HEK293 (cell line): ENCODE measurements around the gene NFATC3.

Experiments
- CTCF ChIA-PET: fragments of 350-600 bp; formaldehyde crosslinking; extraction: SDS; loops from one replicate; lab custom pipeline; 2021; ENCODE audit warnings: antibody characterized with exemption; lab: Yijun Ruan, JAX
- POLR2A ChIA-PET: fragments of 300-600 bp; formaldehyde crosslinking; extraction: SDS; loops from one replicate; lab custom pipeline; 2020; ENCODE audit warnings: antibody characterized with exemption, inconsistent platforms; lab: Yijun Ruan, JAX
- H3K27ac ChIP-seq: fragments of 200-500 bp; sonication (Bioruptor generic); 2 replicates; pipeline ENCODE4 v1.5.1; 2014; ENCODE audit warnings: low read depth, low read length, control low read depth, inconsistent platforms; ENCODE audit errors: extremely low read depth
- H3K36me3 ChIP-seq, 2 experiments: fragments of 200-500 bp in 1 of 2; sonication (Bioruptor generic) in 1 of 2; 1 replicate in 1 of 2; 2 replicates in 1 of 2; pipeline ENCODE4 v1.5.1; 2014 to 2017; ENCODE audit warnings: inconsistent platforms in 2 of 2, low read length in 2 of 2; ENCODE audit not compliant: control insufficient read depth in 2 of 2, insufficient read depth in 1 of 2
- H3K4me1 ChIP-seq: fragments of 200-500 bp; sonication (Bioruptor generic); 2 replicates; pipeline ENCODE4 v1.5.1; 2014; ENCODE audit warnings: mild to moderate bottlenecking, low read length, inconsistent platforms; ENCODE audit not compliant: control insufficient read depth, insufficient read depth
- H3K4me3 ChIP-seq: 2 replicates; pipeline ENCODE4 v1.5.1; 2011; ENCODE audit warnings: low read depth, mild to moderate bottlenecking, control low read depth, low read length, moderate library complexity
- H3K9me3 ChIP-seq: fragments of 200-500 bp; sonication (Bioruptor generic); 2 replicates; pipeline ENCODE4 v1.5.1; 2014; ENCODE audit warnings: low read depth, low read length, inconsistent platforms; ENCODE audit not compliant: control insufficient read depth, insufficient read depth
- BCL11A ChIP-seq: fragments of 450-650 bp; formaldehyde crosslinking; IDR thresholded peaks from 2 replicates; pipeline ENCODE4 v1.5.1; 2016; ENCODE audit warnings: low read depth, missing biosample characterization, missing genetic modification characterization
- FEZF1 ChIP-seq: fragments of 450-650 bp; formaldehyde crosslinking; IDR thresholded peaks from 2 replicates; pipeline ENCODE4 v1.5.1; 2016; ENCODE audit warnings: missing biosample characterization, missing genetic modification characterization
- HOXA7 ChIP-seq: sonication (generic); formaldehyde crosslinking; IDR thresholded peaks from 2 replicates; pipeline ENCODE4 v1.8.1; 2022; ENCODE audit warnings: missing genetic modification reagents, borderline replicate concordance
- KLF7 ChIP-seq: fragments of 450-650 bp; formaldehyde crosslinking; IDR thresholded peaks from 2 replicates; pipeline ENCODE4 v1.5.1; 2016; ENCODE audit warnings: missing biosample characterization, missing genetic modification characterization, borderline replicate concordance
- KLF8 ChIP-seq: fragments of 450-650 bp; formaldehyde crosslinking; IDR thresholded peaks from 2 replicates; pipeline ENCODE4 v1.5.1; 2016; ENCODE audit warnings: missing biosample characterization, missing genetic modification characterization
- MZF1 ChIP-seq: fragments of 450-650 bp; formaldehyde crosslinking; IDR thresholded peaks from 2 replicates; pipeline ENCODE4 v1.5.1; 2017; ENCODE audit warnings: missing biosample characterization, missing genetic modification characterization, borderline replicate concordance
- OSR2 ChIP-seq: fragments of 450-650 bp; formaldehyde crosslinking; IDR thresholded peaks from 2 replicates; pipeline ENCODE4 v1.5.1; 2016; ENCODE audit warnings: missing biosample characterization, missing genetic modification characterization
- SCRT2 ChIP-seq: fragments of 450-650 bp; formaldehyde crosslinking; IDR thresholded peaks from 2 replicates; pipeline ENCODE4 v1.5.1; 2016; ENCODE audit warnings: missing biosample characterization, missing genetic modification characterization
- TRIM28 ChIP-seq: IDR thresholded peaks from 2 replicates; pipeline ENCODE4 v1.6.1; 2011; ENCODE audit warnings: low read length, control low read depth, borderline replicate concordance
- WT1 ChIP-seq: fragments of 450-650 bp; formaldehyde crosslinking; IDR thresholded peaks from 2 replicates; pipeline ENCODE4 v1.5.1; 2016; ENCODE audit warnings: missing biosample characterization, missing genetic modification characterization
- ZEB2 ChIP-seq: fragments of 450-650 bp; formaldehyde crosslinking; IDR thresholded peaks from 2 replicates; pipeline ENCODE4 v1.5.1; 2016; ENCODE audit warnings: missing biosample characterization, missing genetic modification characterization
- ZNF140 ChIP-seq: fragments of 450-650 bp; formaldehyde crosslinking; IDR thresholded peaks from 2 replicates; pipeline ENCODE4 v1.5.1; 2016; ENCODE audit warnings: missing biosample characterization, missing genetic modification characterization
- ZNF248 ChIP-seq: fragments of 450-650 bp; formaldehyde crosslinking; IDR thresholded peaks from 2 replicates; pipeline ENCODE4 v1.5.1; 2017; ENCODE audit warnings: missing biosample characterization, missing genetic modification characterization
- ZNF311 ChIP-seq: fragments of 450-650 bp; formaldehyde crosslinking; IDR thresholded peaks from 2 replicates; pipeline ENCODE4 v1.5.1; 2017; ENCODE audit warnings: missing biosample characterization, missing genetic modification characterization, borderline replicate concordance
- ZNF341 ChIP-seq: fragments of 450-650 bp; formaldehyde crosslinking; IDR thresholded peaks from 2 replicates; pipeline ENCODE4; 2016; ENCODE audit warnings: low read depth, missing biosample characterization, missing genetic modification characterization
- ZNF366 ChIP-seq: fragments of 450-650 bp; formaldehyde crosslinking; conservative IDR thresholded peaks from 2 replicates; pipeline ENCODE4 v1.5.1; 2016; ENCODE audit warnings: missing biosample characterization, missing genetic modification characterization
- ZNF394 ChIP-seq: fragments of 450-650 bp; formaldehyde crosslinking; IDR thresholded peaks from 2 replicates; pipeline ENCODE4 v1.5.1; 2016; ENCODE audit warnings: missing biosample characterization, missing genetic modification characterization, mild to moderate bottlenecking, moderate library complexity, borderline replicate concordance
- ZNF514 ChIP-seq: fragments of 450-650 bp; formaldehyde crosslinking; IDR thresholded peaks from 2 replicates; pipeline ENCODE4 v1.5.1; 2016; ENCODE audit warnings: missing biosample characterization, missing genetic modification characterization
- ZNF560 ChIP-seq: fragments of 450-650 bp; formaldehyde crosslinking; IDR thresholded peaks from 2 replicates; pipeline ENCODE4 v1.5.1; 2017; ENCODE audit warnings: missing biosample characterization, missing genetic modification characterization, borderline replicate concordance
- ZNF561 ChIP-seq: fragments of 450-650 bp; IDR thresholded peaks from 2 replicates; pipeline ENCODE4 v1.5.1; 2018; ENCODE audit warnings: missing biosample characterization, missing genetic modification characterization, borderline replicate concordance
- ZNF585B ChIP-seq: fragments of 450-650 bp; formaldehyde crosslinking; IDR thresholded peaks from 2 replicates; pipeline ENCODE4 v1.5.1; 2016; ENCODE audit warnings: missing biosample characterization, missing genetic modification characterization
- ZNF600 ChIP-seq: fragments of 450-650 bp; formaldehyde crosslinking; IDR thresholded peaks from 2 replicates; pipeline ENCODE4 v1.5.1; 2016; ENCODE audit warnings: missing biosample characterization, missing genetic modification characterization
- ZNF610 ChIP-seq: fragments of 450-650 bp; formaldehyde crosslinking; IDR thresholded peaks from 2 replicates; pipeline ENCODE4 v1.5.1; 2016; ENCODE audit warnings: missing biosample characterization, missing genetic modification characterization, borderline replicate concordance
- ZNF660 ChIP-seq: fragments of 450-650 bp; IDR thresholded peaks from 2 replicates; pipeline ENCODE4 v1.5.1; 2018; ENCODE audit warnings: missing biosample characterization, mild to moderate bottlenecking, missing genetic modification characterization
- ZNF701 ChIP-seq: fragments of 450-650 bp; formaldehyde crosslinking; IDR thresholded peaks from 2 replicates; pipeline ENCODE4 v1.5.1; 2016; ENCODE audit warnings: missing biosample characterization, missing genetic modification characterization
- ZNF777 ChIP-seq: fragments of 450-650 bp; formaldehyde crosslinking; IDR thresholded peaks from 2 replicates; pipeline ENCODE4 v1.5.1; 2017; ENCODE audit warnings: missing biosample characterization, missing genetic modification characterization, borderline replicate concordance
- ZNF843 ChIP-seq: fragments of 450-650 bp; formaldehyde crosslinking; IDR thresholded peaks from 2 replicates; pipeline ENCODE4 v1.5.1; 2016; ENCODE audit warnings: missing biosample characterization, missing genetic modification characterization
- ZXDB ChIP-seq: fragments of 450-650 bp; formaldehyde crosslinking; IDR thresholded peaks from 2 replicates; pipeline ENCODE4 v1.5.1; 2016; ENCODE audit warnings: missing biosample characterization, missing genetic modification characterization
- TF ChIP-seq, protein P1 (sequence below): fragments of 450-650 bp; formaldehyde crosslinking; IDR thresholded peaks from 2 replicates; pipeline ENCODE4 v1.5.1; 2016; ENCODE audit warnings: missing biosample characterization, missing genetic modification characterization
- TF ChIP-seq, protein P2 (sequence below): fragments of 450-650 bp; formaldehyde crosslinking; conservative IDR thresholded peaks from 2 replicates; pipeline ENCODE4 v1.5.1; 2016; ENCODE audit warnings: low read depth, missing biosample characterization, missing genetic modification characterization

The NFATC3 gene

DNA sequence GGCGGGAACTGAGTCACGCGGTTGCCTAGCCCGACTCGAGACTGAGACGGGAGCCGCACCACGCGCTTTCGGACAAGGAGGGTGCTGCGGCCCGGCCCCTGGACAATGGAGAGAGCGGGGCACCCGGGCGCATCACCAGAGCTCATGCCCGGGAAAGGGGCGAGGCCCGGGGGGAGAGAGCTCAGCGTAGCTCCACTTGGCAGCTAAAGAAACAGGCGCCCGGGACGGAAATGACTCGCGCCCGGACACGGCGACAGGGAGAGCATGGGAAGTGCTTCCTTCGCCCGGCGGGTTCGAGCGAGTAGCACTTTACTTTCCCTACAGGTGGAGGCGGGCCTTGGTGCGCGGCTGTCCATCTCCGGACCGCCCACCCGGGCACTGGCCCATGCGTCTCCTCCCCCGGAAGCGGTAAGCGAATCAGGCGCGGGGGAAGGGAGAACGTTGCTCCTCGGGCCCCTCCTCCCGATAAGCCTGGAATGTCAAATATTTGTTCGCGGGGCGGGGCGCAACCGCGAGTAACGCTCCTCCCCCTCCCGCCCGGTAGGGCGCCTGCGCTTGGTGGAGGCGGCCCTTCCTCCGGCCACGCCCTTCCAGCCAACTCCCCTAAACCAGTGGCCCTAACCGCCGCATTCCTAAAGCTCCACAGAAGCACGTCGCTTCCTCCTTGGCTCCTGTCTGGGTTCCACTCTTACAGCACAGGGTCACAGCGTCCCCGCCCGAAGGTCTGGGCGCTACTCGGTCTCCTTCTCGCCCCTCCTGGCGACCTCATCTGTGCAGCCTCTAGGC is 152.3 kb downstream of the NFATC3 start (continued):
- TF ChIP-seq, protein P1, sequence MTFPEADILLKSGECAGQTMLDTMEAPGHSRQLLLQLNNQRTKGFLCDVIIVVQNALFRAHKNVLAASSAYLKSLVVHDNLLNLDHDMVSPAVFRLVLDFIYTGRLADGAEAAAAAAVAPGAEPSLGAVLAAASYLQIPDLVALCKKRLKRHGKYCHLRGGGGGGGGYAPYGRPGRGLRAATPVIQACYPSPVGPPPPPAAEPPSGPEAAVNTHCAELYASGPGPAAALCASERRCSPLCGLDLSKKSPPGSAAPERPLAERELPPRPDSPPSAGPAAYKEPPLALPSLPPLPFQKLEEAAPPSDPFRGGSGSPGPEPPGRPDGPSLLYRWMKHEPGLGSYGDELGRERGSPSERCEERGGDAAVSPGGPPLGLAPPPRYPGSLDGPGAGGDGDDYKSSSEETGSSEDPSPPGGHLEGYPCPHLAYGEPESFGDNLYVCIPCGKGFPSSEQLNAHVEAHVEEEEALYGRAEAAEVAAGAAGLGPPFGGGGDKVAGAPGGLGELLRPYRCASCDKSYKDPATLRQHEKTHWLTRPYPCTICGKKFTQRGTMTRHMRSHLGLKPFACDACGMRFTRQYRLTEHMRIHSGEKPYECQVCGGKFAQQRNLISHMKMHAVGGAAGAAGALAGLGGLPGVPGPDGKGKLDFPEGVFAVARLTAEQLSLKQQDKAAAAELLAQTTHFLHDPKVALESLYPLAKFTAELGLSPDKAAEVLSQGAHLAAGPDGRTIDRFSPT: peak; percentile 71; the same call in 1 of the 2 replicates
- TF ChIP-seq ZNF341 (peak; percentile 82), FEZF1 (tag by site-specific recombination) (peak; percentile 4), ZXDB (tag by site-specific recombination) (peak; percentile 77; the same call in 1 of the 2 replicates), ZNF140 (no peak), SCRT2 (tag by site-specific recombination) (peak; percentile 99), KLF7 (tag by site-specific recombination) (peak; percentile 82; the same call in 1 of the 2 replicates), HOXA7 (CRISPR knock-in tag) (no peak), ZNF248 (tag by site-specific recombination) (no peak), WT1 (tag by site-specific recombination) (0 out of 2 replicates have a peak, but pooled peaks have one; percentile 51), TRIM28 (peak; percentile 25; the same call in 1 of the 2 replicates), KLF8 (peak; percentile 98), ZNF561 (tag by site-specific recombination) (0 out of 2 replicates have a peak, but pooled peaks have one; percentile 26), ZNF600 (no peak), ZNF660 (tag by site-specific recombination) (0 out of 2 replicates have a peak, but pooled peaks have one; percentile 47), ZNF610 (tag by site-specific recombination) (0 out of 2 replicates have a peak, but pooled peaks have one; percentile 42), ZNF394 (tag by site-specific recombination) (peak; percentile 40; the same call in 1 of the 2 replicates), ZNF843 (peak; percentile 37; the same call in 1 of the 2 replicates), ZEB2 (tag by site-specific recombination) (peak; percentile 97), OSR2 (tag by site-specific recombination) (peak; percentile 94)
- TF ChIP-seq, protein P2, sequence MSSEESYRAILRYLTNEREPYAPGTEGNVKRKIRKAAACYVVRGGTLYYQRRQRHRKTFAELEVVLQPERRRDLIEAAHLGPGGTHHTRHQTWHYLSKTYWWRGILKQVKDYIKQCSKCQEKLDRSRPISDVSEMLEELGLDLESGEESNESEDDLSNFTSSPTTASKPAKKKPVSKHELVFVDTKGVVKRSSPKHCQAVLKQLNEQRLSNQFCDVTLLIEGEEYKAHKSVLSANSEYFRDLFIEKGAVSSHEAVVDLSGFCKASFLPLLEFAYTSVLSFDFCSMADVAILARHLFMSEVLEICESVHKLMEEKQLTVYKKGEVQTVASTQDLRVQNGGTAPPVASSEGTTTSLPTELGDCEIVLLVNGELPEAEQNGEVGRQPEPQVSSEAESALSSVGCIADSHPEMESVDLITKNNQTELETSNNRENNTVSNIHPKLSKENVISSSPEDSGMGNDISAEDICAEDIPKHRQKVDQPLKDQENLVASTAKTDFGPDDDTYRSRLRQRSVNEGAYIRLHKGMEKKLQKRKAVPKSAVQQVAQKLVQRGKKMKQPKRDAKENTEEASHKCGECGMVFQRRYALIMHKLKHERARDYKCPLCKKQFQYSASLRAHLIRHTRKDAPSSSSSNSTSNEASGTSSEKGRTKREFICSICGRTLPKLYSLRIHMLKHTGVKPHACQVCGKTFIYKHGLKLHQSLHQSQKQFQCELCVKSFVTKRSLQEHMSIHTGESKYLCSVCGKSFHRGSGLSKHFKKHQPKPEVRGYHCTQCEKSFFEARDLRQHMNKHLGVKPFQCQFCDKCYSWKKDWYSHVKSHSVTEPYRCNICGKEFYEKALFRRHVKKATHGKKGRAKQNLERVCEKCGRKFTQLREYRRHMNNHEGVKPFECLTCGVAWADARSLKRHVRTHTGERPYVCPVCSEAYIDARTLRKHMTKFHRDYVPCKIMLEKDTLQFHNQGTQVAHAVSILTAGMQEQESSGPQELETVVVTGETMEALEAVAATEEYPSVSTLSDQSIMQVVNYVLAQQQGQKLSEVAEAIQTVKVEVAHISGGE (tag by site-specific recombination): peak; percentile 97

- POLR2A ChIA-PET: interaction anchor here (0.5 to 3.3 kb wide), 10 partner anchors 10 to 209 kb away, joined by 3 to 34 read pairs (median 10); partner anchors contain the start of genes NFATC3, PRMT7, SLC7A6 and SLC7A6OS
- TF ChIP-seq ZNF777 (tag by site-specific recombination) (peak; percentile 60; the same call in 1 of the 2 replicates), MZF1 (tag by site-specific recombination) (0 out of 2 replicates have a peak, but pooled peaks have one; percentile 22), ZNF585B (tag by site-specific recombination) (no peak), ZNF560 (no peak), BCL11A (tag by site-specific recombination) (no peak), ZNF701 (tag by site-specific recombination) (no peak), ZNF514 (no peak), ZNF311 (tag by site-specific recombination) (no peak), ZNF366 (tag by site-specific recombination) (no peak)
- TF ChIP-seq, all 188 proteins: peak for 2
- Histone ChIP-seq H3K9me3 (no peaks in the 10 kb centered on the region), H3K4me1 (peaks cover 7% of the 10 kb centered on the region; the same call in 1 of the 2 replicates), H3K36me3 (peaks cover 0 to 5% of the 10 kb centered on the region in 2 experiments; a peak in 1 of 3 replicates), H3K27ac (peak overlapping the region; percentile 55; the same call in 1 of the 2 replicates), H3K4me3 (peak overlapping the region; percentile 40)
- CTCF ChIA-PET: interaction anchor here (0.9 kb wide), 1 partner anchor 90 kb away, joined by 3 read pairs; no protein-coding TSS in a partner anchor
Observed at GRCh38 chr16:68238029-68238345, 152.8 kb downstream of the NFATC3 start.
